OCI-LY7 (cell line): Measurements from ENCODE around the gene GSE1. TPM values are rescaled to one million over a fixed set of nuclear protein-coding genes. Genes with fewer than 3 reads are reported as not detected.

ENCODE experiments used
- BruUV-seq: library from RNA; stranded (reverse); fragments of 400-500 nt; replicated peaks from 2 replicates; lab custom pipeline; 2021; lab: Mats Ljungman, UMichigan
- CTCF ChIA-PET: fragments of 300-600 bp; sonication (Branson Sonifier 250); formaldehyde crosslinking; loops from one replicate; lab custom pipeline; 2022; ENCODE audit warnings: antibody characterized with exemption; ENCODE audit not compliant: unreplicated experiment; lab: Charles Lee
- POLR2A ChIA-PET: fragments of 300-600 bp; sonication (Branson Sonifier 250); formaldehyde crosslinking; loops from one replicate; lab custom pipeline; 2022; ENCODE audit warnings: antibody characterized with exemption; lab: Charles Lee
- DNase-seq: peaks from one replicate; pipeline ENCODE4 v3.0.0-alpha.2; 2015; ENCODE audit warnings: low spot score
- H2AFZ ChIP-seq: fragments of 200-600 bp; sonication (generic), shearing (Covaris generic); 2 replicates; pipeline ENCODE4 v1.6.1; 2014; ENCODE audit warnings: mild to moderate bottlenecking, antibody characterized with exemption, low read length, moderate library complexity
- H3K27ac ChIP-seq: fragments of 200-600 bp; sonication (generic); 2 replicates; pipeline ENCODE4 v1.5.1; 2014; ENCODE audit warnings: mixed run types, low read depth, mild to moderate bottlenecking, moderate library complexity, low read length, inconsistent platforms; ENCODE audit not compliant: poor library complexity, severe bottlenecking
- H3K36me3 ChIP-seq: fragments of 200-600 bp; sonication (generic); 2 replicates; pipeline ENCODE4 v1.6.1; 2014; ENCODE audit warnings: mild to moderate bottlenecking, antibody characterized with exemption, low read length, moderate library complexity, mixed read lengths; ENCODE audit not compliant: insufficient read depth
- H3K4me1 ChIP-seq: fragments of 200-600 bp; sonication (generic); 2 replicates; pipeline ENCODE4 v1.5.1; 2014; ENCODE audit warnings: mild to moderate bottlenecking, low read length; ENCODE audit not compliant: insufficient read depth, poor library complexity, severe bottlenecking
- H3K4me2 ChIP-seq: fragments of 200-600 bp; sonication (generic); 2 replicates; pipeline ENCODE4 v1.6.1; 2014; ENCODE audit warnings: mild to moderate bottlenecking, low read length
- H3K4me3 ChIP-seq: fragments of 200-600 bp; sonication (generic); 2 replicates; pipeline ENCODE4 v1.5.1; 2014; ENCODE audit warnings: mild to moderate bottlenecking, low read depth, low read length; ENCODE audit not compliant: poor library complexity, severe bottlenecking
- H3K79me2 ChIP-seq: fragments of 200-600 bp; sonication (generic); 2 replicates; pipeline ENCODE4 v1.6.1; 2016; ENCODE audit warnings: low read depth, mild to moderate bottlenecking, low read length, moderate library complexity, mixed read lengths; ENCODE audit not compliant: insufficient read depth
- H3K9me2 ChIP-seq: fragments of 200-600 bp; sonication (generic); 2 replicates; pipeline ENCODE4 v1.6.1; 2016; ENCODE audit warnings: mild to moderate bottlenecking, low read length, mixed read lengths; ENCODE audit not compliant: insufficient read depth
- H3K9me3 ChIP-seq: fragments of 200-600 bp; sonication (generic); 2 replicates; pipeline ENCODE4 v1.6.1; 2014; ENCODE audit warnings: mild to moderate bottlenecking, mixed run types, low read length, mixed read lengths
- H4K20me1 ChIP-seq: fragments of 200-600 bp; sonication (generic); 2 replicates; pipeline ENCODE4 v1.6.1; 2014; ENCODE audit warnings: mild to moderate bottlenecking, antibody characterized with exemption, low read length, moderate library complexity, mixed read lengths; ENCODE audit not compliant: insufficient read depth
- EZH2phosphoT487 ChIP-seq: fragments of 200-600 bp; sonication (generic); IDR thresholded peaks from 2 replicates; pipeline ENCODE4 v1.6.1; 2018; ENCODE audit warnings: low read depth, borderline replicate concordance, mild to moderate bottlenecking, mixed run types, antibody characterized with exemption, low read length, moderate library complexity, mixed read lengths
- intact Hi-C: fragments of 100-400 bp; cut with micrococcal nuclease; formaldehyde crosslinking; loops from one replicate; pipeline ENCODE4 v1.10.0; 2022; ENCODE audit not compliant: unreplicated experiment
- total RNA-seq, 2 experiments: library from RNA; depleted of rRNA in 1 of 2; stranded (reverse); fragments of >200 nt in 1 of 2; shearing (Covaris generic) in 1 of 2; gene quantifications; 2 replicates each; pipeline ENCODE4 v1.2.3, GENCODE V29; 2014 to 2022
- TF ChIP-seq, protein P1 (sequence below): fragments of 200-600 bp; sonication (generic); conservative IDR thresholded peaks from 2 replicates; pipeline ENCODE4 v1.5.1; 2014; ENCODE audit warnings: mild to moderate bottlenecking, antibody characterized with exemption, low read length, moderate library complexity, mixed read lengths

GSE1 gene
- total RNA-seq, 2 experiments from 2014 or later: 30.9 to 66.6 TPM

DNA sequence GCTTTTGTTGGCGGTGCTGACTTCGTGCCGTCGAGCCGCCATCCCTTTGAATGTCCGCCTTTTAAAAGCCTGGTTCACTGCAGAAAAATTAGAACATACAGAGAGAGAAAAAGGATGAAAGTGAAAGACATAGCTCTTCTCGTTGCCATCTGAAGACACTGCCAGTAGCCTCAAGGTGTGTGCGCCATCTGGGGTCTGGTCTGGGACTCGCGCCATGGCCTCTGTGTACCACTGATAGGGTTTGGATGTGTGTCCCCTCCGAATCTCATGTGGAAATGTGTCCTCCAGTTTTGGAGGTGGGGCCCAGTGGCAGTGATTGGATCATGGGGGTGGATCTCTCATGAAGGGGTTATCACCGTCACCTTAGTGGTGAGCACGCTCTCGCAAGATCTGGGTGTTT, 15.5 kb downstream of the GSE1 start:
- 0 out of 2 replicates have a peak, but pooled peaks cover 5% of the 10 kb centered on the region for H3K79me2 ChIP-seq
- no peak overlapping the region for H3K27ac ChIP-seq
- DNase-seq: peak; percentile 25
- no peak overlapping the region for H3K4me3 ChIP-seq
- no peaks in the 10 kb centered on the region for H3K4me1 ChIP-seq
- peaks cover 30% of the 10 kb centered on the region for H3K36me3 ChIP-seq
- ChIA-PET POLR2A (no interaction called here), CTCF (interaction anchor here (0.6 kb wide), 1 partner anchor 12 kb away, joined by 3 read pairs; no protein-coding TSS in a partner anchor)
- intact Hi-C loops: no loop called here
- no peak overlapping the region for H3K4me2 ChIP-seq
- BruUV-seq: no TSS peak
- H4K20me1 ChIP-seq: no peaks in the 10 kb centered on the region
- H2AFZ ChIP-seq: no peak overlapping the region
- no peak for TF ChIP-seq EZH2phosphoT487
- TF ChIP-seq, protein P1, sequence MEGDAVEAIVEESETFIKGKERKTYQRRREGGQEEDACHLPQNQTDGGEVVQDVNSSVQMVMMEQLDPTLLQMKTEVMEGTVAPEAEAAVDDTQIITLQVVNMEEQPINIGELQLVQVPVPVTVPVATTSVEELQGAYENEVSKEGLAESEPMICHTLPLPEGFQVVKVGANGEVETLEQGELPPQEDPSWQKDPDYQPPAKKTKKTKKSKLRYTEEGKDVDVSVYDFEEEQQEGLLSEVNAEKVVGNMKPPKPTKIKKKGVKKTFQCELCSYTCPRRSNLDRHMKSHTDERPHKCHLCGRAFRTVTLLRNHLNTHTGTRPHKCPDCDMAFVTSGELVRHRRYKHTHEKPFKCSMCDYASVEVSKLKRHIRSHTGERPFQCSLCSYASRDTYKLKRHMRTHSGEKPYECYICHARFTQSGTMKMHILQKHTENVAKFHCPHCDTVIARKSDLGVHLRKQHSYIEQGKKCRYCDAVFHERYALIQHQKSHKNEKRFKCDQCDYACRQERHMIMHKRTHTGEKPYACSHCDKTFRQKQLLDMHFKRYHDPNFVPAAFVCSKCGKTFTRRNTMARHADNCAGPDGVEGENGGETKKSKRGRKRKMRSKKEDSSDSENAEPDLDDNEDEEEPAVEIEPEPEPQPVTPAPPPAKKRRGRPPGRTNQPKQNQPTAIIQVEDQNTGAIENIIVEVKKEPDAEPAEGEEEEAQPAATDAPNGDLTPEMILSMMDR: peak; percentile 45; the same call in 1 of the 2 replicates
- no peaks in the 10 kb centered on the region for H3K9me2 ChIP-seq
- H3K9me3 ChIP-seq: no peaks in the 10 kb centered on the region; the same call in 1 of the 2 replicates

DNA sequence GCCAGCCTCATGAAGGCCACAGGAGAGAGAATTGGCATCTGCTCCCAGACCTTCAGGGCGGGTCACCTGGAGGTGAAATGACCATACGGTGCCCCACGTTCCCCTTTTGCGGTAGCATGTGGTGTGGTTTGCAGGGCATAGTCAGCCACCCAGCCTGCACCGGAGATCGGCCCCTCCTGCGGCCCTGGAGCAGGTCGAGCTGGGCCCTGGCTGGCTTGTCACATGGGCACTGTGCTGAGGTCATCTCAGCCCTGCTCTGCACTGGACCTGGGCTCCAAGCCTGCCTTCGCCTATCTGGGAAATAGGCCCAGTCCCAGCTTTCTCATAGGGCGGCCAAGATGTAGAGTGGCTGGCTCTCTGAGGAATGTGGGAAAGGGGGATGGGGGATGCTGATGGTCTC, 16.2 kb downstream of the GSE1 start:
- Histone ChIP-seq H3K4me3 (no peak overlapping the region), H3K9me2 (no peaks in the 10 kb centered on the region), H3K79me2 (0 out of 2 replicates have a peak, but pooled peaks cover 5% of the 10 kb centered on the region), H3K9me3 (no peaks in the 10 kb centered on the region; the same call in 1 of the 2 replicates), H3K36me3 (peaks cover 30% of the 10 kb centered on the region), H4K20me1 (no peaks in the 10 kb centered on the region), H3K4me2 (no peak overlapping the region), H3K27ac (no peak overlapping the region), H3K4me1 (no peaks in the 10 kb centered on the region), H2AFZ (no peak overlapping the region)
- intact Hi-C loops: no loop called here
- BruUV-seq: no TSS peak
- ChIA-PET POLR2A (no interaction called here), CTCF (no interaction called here)
- TF ChIP-seq EZH2phosphoT487: no peak
- DNase-seq: no peak

DNA sequence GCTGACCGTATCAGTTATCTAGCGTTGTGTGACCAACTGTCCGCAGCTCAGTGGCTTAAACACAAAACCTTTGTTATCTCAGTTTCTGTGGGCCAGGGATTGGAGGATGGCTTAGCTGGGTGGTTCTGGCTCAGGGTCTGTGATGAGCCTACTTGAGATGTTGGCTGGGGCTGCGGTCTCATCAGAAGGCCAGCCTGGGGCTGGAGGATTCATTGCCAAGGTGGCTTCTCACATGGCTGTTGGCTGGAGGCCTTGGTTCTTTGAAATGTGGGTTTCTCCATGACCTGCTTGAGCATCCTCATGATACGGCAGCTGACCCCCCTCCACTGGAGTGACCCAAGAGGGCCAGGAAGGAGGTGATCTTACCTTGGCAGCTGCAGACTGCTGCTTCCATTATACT, 16.7 kb downstream of the GSE1 start:
- H3K9me3 ChIP-seq: no peaks in the 10 kb centered on the region; the same call in 1 of the 2 replicates
- no peak overlapping the region for H3K4me2 ChIP-seq
- H3K4me3 ChIP-seq: no peak overlapping the region
- 0 out of 2 replicates have a peak, but pooled peaks cover 5% of the 10 kb centered on the region for H3K79me2 ChIP-seq
- no peak for TF ChIP-seq EZH2phosphoT487
- TF ChIP-seq, protein P1: no peak
- ChIA-PET CTCF (no interaction called here), POLR2A (no interaction called here)
- H3K9me2 ChIP-seq: no peaks in the 10 kb centered on the region
- H3K4me1 ChIP-seq: no peaks in the 10 kb centered on the region
- H3K36me3 ChIP-seq: peaks cover 30% of the 10 kb centered on the region
- no TSS peak for BruUV-seq
- H2AFZ ChIP-seq: no peak overlapping the region
- H4K20me1 ChIP-seq: no peaks in the 10 kb centered on the region
- DNase-seq: no peak
- intact Hi-C loops: no loop called here
- H3K27ac ChIP-seq: no peak overlapping the region
